NCI-H146 treated with DMSO at 0.1 percent for 48 hours (cell line): ENCODE data around the gene NR2F2.
A peak's percentile ranks its signal among the peaks of the same experiment; 100 is the strongest.

Experiments
- DNase-seq: peaks from one replicate; lab custom pipeline; 2025; ENCODE audit not compliant: unreplicated experiment; lab: John Stamatoyannopoulos, UW

Gene NR2F2

DNA sequence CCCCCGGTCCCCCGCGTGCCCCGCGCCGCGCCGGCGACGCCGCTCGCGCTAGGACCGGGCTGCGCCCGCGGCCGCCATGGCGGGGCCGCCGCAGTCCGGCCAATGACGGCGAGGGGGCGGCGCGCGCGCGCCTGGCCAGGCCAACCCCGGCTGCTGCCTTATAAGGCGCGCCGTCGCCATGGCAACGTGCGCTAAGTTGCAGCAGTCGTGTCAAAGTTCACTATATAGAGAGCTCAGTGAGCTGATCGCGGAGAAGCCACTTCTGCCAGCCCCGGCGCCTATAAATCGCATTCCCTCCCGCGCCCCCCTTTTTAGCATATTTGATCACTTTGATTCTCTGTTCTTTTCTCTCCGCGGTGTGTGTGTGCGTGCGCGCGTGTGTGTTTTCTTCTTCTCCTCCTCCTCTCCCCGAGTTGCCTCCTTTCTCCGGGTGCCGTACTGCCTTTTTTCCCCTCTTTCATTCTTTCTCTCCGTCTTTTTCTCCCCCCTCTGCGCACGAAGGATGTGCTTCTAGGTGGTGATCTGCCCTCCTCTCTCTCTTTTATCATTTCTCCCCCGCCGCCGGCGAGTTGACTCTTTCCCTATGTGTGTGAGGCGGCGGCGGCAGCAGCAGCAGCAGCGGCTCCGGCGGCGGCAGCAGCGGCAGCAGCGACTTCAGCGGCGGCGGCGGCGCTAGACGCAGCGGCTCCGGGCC is at the start of gene NR2F2:
Gene NR2F2, plus strand, starts transcription at position 251 of the 694 bp plus-strand sequence. CDS start 1,406 bp downstream, outside the sequence.
- DNase-seq = peak; percentile 62

DNA sequence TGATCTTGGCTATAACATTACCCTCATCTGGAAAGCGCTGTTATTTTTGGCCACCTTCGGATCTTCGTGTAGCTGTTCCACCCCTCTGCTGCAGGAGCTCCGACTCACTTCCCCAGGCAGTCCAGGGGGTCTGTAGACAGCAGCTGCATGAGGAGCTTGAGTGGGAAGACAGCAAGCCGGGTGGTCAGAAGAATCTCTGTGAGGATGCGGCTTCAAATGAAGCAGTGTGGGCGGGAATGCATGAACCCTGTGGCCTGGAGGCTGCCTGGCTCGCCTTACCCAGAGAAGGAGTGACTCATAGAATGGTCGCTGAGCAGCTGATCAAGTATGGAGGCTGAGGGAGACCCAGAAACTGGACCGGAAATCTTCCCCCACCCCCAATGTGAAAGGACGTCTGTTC is 45.2 kb upstream of the NR2F2 start:
- DNase-seq = no peak

DNA sequence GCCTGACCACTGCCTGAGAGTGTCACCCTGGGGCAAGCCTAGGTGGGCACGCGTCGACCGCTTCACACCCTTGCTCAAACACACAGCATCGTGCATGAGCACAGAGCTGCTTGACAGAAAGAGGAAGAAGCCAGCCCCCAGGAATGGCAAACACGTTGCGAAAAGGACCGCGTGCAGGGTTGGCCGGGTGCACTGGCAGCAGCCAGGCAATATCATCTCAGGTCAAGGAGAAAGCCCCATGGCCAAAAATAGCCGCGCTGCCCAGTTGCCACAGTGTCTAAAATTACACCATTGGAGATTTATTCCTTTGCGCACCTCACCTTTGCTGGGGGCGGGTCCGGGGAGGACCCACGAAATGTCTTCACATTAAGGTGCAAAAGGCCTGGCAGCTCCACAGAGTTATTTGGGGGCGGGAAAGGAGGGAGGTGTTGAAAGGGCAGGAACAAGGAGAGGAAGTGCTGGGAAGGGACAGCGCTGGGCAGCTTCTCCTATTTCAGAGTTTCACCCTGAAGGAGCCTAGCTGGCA is 44.7 kb upstream of the NR2F2 start:
- DNase-seq = no peak

DNA sequence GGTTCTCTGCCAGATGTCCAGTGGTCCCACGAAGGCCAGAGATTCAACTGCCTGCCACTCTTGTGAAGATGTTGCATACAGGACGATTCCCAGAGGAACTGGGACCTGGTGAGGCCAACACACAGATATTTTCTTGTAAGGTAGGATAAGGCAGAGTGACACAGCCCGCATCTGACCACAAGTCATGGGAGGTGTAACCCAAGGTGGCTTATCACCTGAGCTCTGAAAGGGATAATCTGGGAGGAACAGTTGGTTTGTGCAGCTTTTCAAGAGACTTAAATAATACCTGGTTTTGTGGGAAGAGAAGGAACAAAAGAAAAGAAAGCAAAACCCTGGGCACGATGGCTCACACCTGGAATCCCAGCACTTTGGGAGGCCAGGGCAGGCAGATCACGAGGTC is 39.8 kb upstream of the NR2F2 start:
- no peak for DNase-seq

DNA sequence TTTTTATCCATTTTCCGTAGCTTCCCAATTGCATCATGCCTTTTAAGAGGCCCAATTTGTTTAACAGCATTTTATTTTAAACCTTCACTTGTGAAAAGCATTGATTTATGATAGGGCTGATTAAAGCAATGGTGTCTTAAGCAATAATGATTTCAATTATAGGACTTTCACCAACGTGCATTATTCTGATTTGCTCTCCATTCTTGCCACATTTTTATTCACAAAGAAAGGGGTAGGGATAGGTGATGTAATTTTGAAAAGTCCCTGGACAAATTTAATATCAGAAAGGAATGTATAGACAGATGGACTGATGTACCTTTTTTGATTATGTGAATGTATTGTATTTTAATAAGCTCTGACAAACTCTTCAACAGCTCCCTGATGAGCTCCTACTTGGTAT is 37.9 kb upstream of the NR2F2 start:
- DNase-seq = no peak

DNA sequence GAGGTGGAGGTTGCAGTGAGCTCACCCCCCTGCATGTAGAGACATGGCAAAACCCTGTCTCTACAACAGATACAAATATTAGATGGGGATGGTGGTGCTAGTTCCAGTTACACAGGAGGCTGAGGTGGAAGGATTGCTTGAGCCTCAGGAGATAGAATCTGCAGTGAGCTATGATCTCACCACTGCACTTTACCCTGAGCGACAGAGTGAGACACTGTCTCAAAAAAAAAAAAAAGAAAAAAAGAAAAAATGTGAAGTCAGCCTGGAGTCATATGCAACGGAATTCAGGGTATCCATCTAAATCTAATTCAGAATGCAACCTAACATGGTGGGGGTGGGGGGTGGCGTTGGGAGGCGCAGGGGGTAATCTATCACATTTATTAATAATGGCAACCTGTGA is 37.1 kb upstream of the NR2F2 start:
- no peak for DNase-seq

DNA sequence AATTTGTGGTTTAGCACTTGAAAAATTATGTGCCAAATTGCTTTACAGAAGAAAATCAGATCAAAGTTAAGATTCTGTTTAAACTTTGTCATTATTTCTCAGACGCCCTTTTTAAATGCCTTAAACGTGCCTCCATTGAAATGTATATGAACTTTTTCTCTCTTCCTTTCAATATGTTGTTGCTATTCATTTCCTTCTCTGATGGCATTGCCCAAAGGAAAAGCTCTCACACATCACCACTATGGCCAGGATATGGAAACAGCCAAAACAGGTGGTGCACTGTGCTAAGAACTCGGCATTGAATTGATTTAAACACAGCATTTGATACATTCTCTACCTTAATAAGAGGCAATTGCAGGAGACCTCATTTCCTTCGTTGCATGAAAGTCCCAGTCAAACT is 35.7 kb upstream of the NR2F2 start:
- DNase-seq = no peak

DNA sequence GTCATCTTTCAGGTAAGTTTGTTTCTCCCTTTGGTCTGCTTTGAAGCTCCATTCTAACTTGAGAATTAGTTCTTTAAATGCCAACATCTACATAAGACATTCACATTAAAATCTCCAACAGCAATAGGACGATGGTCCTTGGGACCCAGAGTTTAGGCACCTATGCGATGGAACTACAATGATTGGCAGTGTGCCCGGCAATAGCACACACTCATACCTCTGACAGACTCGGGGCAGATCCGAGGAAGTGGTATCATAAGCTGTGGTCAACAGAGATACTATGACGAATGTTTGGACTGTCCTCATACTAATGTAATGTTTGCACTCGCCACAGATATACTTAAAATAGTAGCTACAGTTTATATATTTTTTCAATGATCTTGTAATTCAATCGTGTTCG is 34.2 kb upstream of the NR2F2 start:
- no peak for DNase-seq

DNA sequence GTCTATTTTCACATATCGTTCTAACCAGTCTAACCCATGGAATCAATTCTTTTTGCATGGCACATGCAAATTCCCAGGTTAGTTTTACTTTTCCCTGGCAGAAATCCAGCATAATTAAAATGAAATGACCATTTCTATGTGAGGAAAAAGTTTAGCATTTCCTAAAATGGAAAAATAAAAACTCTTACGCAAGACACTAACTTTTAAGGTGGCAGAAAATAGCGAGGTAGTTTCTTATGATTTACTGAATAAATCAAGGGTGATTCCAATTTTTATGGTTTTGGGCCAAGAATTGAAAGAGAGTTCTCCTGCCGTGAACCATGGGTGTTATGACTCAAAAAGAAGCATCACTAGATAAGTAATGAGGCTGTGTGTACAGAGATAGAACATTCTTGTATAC is 32.7 kb upstream of the NR2F2 start:
- no peak for DNase-seq

DNA sequence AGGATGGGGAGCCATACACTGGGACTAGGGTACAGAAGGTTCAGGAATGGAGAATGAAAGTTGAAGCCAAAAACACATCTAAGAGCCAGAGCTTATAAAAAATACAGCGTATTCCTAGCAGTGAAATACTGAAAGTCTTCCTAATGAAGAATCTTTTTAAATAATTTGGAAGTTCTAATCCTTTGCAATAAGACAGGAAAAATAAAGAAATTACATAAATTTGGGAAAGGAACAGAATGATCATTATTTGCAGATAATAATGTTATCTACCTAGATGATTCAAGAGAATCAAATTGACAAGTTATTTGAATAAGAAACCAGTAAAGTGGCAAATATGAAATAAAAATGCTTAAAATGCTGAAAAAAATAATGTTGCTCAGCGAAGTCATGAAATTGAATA is 32.3 kb upstream of the NR2F2 start:
- no peak for DNase-seq

DNA sequence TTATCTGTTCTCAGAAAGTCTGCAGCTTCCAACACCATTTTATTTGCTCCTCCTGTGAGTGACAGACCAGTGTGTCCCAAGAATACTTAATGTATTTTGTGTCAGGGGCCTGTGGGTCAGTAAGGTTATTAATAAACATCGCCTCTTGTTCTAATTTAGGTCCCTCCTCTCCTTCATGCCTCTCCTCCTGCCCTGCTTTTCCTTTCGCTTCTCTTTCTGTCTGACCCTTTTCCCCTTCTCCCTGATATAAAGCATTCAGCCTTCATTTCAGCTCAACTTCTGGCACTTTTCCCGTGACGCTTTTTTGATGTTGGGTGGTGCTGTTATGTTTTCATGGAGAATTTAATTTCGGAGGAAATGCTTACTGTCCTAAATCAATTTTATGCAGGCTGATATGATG is 29.7 kb upstream of the NR2F2 start:
- no peak for DNase-seq

DNA sequence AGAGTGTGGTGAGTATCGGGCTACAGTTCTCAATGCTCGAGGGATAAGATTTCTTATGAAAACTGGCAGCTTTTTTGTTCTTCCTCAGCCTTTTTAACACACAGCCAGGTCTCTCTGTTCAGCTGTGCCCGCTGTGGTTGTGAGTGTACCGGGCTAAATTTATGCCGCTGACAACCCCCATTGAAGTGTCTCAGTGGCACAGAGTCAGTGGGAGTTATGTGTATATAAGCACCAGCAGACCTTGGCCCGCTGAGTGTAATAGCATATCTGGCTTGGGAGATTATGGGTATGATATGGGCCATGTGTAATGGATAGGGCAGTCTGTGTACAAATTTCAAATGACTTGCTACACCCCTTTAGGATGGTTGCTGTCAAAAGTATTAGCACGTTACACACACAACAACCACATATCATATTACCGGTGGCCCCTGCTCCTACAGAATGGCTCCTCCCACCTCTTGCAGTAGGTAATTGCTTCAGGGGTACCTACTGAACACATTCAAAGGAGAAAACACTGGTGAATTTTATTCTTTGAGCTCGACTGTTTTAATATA is 26.9 kb upstream of the NR2F2 start:
- DNase-seq = no peak

DNA sequence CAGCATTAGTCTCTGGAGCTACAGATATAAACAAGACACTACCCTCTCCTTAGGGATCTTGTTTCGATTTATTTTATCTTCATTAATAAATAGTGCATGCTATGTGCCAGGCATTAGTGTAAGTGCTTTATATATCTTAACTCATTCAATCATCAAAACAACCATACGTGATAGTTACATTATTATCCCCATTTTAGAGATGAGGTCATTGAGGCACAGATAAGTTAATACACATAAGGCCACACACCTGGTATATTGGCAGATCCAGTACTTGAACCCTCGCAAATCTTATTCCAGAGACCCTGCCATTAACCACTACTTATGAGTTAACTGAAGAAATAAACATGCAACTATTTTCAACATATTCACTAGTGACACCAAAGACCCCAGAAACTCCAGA is 25.7 kb upstream of the NR2F2 start:
- DNase-seq = no peak

DNA sequence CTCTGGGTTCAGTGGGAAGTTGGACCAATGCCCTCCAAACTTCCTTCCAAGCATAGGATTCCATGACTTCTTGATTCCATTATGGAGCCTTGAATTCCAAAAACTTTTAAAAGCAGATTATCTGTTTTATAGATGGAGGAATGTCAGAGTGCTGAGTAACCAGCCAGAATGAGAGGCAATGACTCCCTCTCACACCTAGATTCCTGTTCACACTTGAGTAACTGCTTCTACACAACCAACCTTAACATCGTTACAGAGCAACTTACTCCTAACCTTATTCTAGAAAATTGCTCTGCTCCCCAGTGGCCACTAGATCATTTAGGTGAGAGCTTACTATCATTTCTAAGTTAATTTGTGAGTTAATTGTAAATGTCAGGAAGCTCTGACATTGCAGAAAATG is 24.2 kb upstream of the NR2F2 start:
- DNase-seq = no peak

DNA sequence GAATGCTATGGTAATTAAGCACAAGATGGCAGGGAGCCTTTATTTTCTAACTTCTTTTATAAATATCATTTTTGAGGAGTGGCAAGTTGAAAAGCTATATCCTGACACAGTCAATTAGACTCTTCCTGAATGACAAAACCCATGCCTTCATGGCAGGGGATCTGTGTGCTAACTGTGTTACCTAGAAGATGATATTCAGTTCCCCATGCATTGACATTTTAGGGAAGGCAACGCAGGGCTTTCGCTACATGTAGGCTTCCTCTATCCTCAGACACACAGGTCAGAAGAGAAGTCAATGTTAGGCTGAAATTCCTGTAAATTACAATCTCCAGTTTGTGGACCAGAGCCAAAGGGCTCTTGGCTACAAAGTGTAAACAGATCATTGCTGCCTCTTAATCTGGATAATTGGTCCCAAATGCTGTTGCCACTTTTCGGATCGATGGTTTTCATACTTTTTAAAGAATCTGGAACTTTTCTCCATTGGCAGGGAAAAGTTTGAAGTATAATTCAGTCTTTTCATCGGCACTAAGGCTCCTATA is 22.6 kb upstream of the NR2F2 start:
- DNase-seq = no peak

DNA sequence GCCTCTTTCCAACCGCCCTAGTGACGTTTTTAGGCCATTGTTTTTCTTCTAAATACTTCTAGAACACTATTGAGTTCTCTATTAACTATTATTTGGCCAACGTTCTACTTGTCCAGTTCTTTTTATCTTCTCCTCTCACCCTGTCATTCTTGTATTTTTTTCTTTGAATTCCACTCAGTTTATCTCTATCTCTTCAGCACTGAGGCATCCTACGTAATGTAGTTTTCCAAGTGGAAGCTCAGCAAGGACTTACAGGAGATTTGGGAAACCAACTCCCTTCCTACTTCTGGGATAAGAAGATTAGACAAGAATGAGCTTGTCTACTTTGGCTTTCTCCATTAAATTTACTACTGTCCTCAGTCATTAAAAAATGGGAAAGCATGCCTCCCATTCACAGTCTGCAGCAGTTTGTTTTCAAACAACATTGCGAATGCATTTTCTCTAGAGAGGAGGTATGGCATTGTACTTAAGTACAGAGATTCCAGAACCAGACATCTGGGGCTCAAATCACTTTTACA is 21.3 kb upstream of the NR2F2 start:
- DNase-seq = no peak

DNA sequence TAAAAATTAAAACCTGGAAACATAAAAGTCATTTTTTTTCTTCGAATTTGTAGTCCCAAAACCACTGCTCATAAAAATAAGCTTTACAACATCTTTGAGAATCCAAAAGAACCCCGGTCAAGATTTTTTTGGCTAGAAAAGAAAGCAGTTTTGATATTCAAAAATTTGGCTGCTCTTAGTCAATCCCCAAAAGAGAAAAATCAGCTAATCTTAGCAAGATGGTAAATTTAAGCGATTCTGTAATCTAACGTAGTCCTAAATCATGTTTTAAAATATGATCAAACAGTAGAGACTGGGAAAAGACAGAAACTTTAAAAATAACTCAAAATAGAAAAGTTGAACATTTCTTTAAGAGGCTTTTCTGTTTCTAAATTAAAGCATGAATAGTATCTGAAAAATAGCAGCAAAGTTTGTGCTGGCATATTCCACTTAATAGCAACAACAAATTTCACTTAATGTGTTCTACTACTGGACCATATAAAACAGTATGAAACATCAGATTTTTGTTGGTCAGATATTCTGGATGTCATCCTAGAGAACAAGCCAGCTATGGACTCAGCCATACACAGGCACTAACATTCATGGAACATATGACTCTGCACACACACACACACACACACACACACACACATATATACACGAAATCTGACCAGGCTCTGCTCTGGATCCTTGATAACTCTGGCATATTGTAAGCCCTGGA is 19.1 kb upstream of the NR2F2 start:
- no peak for DNase-seq

DNA sequence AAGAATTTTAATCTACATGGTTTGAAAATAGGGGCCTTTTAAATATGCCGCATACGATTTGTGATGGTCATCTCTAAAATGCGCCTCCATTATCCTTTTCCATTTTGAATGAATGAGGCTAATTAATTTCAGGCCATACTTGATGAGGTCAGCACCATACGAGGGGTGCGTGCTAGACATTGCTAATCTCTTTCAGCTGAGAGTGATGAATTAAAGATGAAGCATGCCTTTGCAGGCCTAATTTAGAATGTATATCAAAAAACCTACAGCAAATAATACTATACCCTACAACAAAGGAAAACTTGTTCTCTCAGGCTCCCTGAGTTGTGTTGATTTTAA is 18.6 kb upstream of the NR2F2 start:
- DNase-seq = no peak

DNA sequence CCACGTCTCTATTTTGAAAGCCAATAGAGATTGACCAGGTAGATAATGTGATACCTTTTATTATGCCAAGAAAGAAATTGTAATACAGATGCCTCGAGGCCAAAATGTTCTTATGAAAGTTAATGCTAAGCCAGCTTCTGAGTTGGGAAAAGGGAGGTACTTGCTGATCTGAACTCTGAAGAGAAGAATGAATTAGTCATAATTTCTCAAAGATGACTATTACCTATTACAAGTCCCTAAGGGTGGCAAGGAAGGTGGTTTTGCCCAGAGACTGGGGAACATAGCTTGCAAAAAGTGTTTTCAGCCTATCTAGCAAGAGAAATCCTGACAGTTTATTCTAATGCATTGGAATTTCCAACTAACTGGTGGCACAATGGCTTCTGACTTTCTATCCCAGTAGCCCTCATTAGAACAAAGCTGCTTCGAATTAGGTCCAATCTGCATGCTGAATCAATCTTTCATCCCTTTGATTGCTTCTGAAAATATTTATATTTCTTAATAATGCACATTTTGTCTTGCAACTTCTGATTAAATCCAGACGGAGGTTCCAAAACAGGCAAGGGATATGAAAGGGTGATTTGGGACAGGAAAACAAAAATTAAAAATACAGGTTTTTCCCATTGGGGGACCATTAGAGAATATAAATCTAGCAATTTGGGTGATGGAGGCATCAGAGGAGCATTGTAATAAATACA is 17.7 kb upstream of the NR2F2 start:
- DNase-seq = no peak

DNA sequence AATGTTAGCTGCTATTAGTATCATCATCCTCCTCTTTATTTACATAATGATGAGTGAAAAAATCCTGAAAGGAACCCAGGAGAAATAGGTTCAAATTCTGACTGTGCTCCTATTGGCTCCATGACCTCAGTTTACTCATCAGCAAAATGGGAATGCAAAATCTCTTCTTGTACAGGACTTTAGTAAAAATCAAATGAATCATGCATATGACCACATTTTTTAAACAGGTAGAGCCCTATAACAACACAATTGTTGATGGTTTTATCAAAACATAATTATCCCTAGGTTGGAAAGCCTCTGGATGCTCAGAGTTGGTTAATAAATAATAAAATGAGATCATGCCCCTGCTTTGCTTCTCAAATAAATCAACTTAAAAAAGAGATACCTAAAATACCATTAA is 16.0 kb upstream of the NR2F2 start:
- no peak for DNase-seq

DNA sequence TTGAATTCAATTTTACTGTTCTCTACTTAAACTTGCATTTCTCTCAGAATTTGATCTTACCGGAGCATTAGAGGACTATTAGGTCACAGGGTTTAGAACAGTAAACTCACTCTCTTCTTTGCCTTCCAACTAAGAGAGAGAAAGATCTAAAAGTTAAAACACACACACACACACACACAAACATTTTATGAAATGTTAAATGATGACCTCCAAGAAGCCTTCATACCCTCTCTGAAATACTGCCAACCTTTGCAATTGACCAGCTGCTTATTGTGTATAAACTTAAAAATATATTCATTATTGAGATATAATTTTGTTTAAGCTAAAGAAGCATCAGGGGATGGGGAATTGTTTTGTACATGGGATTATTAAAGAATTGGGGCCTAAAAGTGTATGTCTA is 15.5 kb upstream of the NR2F2 start:
- no peak for DNase-seq
